Sigmoid colon (tissue), 7 donors: Measurements from ENCODE around the gene TRIM2. TPM values are rescaled to one million over a fixed set of nuclear protein-coding genes. Genes with fewer than 3 reads are reported as not detected.

Source experiments
- DNase-seq: peaks from one replicate; pipeline ENCODE4 v3.0.0-alpha.2; 2019
- H3K27ac ChIP-seq, 4 donors: fragments of 200-600 bp; sonication (generic); one replicate each; pipeline ENCODE4 v1.5.1; 2016 to 2019; ENCODE audit warnings: mild to moderate bottlenecking in 1 of 4
- H3K27me3 ChIP-seq, 3 donors: fragments of 200-600 bp; sonication (generic); one replicate each; pipeline ENCODE4 v1.5.1; 2019; ENCODE audit warnings: mild to moderate bottlenecking in 1 of 3
- H3K36me3 ChIP-seq, 4 donors: fragments of 200-600 bp; sonication (generic); one replicate each; pipeline ENCODE4 v1.5.1; 2016 to 2019
- H3K4me1 ChIP-seq, 4 donors: fragments of 200-600 bp; sonication (generic); one replicate each; pipeline ENCODE4 v1.5.1; 2017 to 2019
- H3K4me3 ChIP-seq, 4 donors: fragments of 200-600 bp; sonication (generic); one replicate each; pipeline ENCODE4 v1.5.1; 2017 to 2019; ENCODE audit warnings: mild to moderate bottlenecking in 2 of 4, moderate library complexity in 1 of 4
- H3K9me3 ChIP-seq, 4 donors: fragments of 200-600 bp in 3 of 4; sonication (generic) in 3 of 4; one replicate each; pipeline versions ENCODE4 v1.5.1 to v1.6.1; 2013 to 2019
- EP300 ChIP-seq, 4 donors: sonication (generic); formaldehyde crosslinking; IDR thresholded peaks; one replicate each; pipeline ENCODE4 v1.6.1; 2017; ENCODE audit warnings: antibody characterized with exemption in 4 of 4
- POLR2A ChIP-seq, 2 donors: fragments of 450-650 bp; IDR thresholded peaks; one replicate each; pipeline ENCODE4 v1.6.1; 2016; ENCODE audit warnings: antibody characterized with exemption in 2 of 2, mild to moderate bottlenecking in 2 of 2, moderate library complexity in 2 of 2
- POLR2AphosphoS5 ChIP-seq, 4 donors: sonication (generic); formaldehyde crosslinking; IDR thresholded peaks; one replicate each; pipeline ENCODE4 v1.6.1; 2017; ENCODE audit warnings: antibody characterized with exemption in 4 of 4
- WGBS, 2 donors: extraction: QIAGEN DNeasy Blood & Tissue Kit; methylation state at CpG; one replicate each; pipeline ENCODE4 v1.1.7; 2013; 5-methylcytosine and 5-hydroxymethylcytosine counted together
- intact Hi-C: fragments of 100-400 bp; cut with DNase I; formaldehyde crosslinking; loops from one replicate; pipeline ENCODE4 v1.15.1; 2023
- polyA plus RNA-seq, 3 donors: library from polyadenylated mRNA; stranded (reverse); fragments of 200-250 nt; gene quantifications; one replicate each; pipeline ENCODE4 v1.2.3, GENCODE V29; 2013
- total RNA-seq, 4 donors: library from RNA; depleted of rRNA; stranded (reverse); fragments of >200 nt; gene quantifications; one replicate each; pipeline ENCODE4 v1.1.0, GENCODE V29; 2016
- TF ChIP-seq, protein P1 (sequence below), 4 experiments: fragments of 450-650 bp in 3 of 4; fragments of 200-600 bp in 1 of 4; IDR thresholded peaks; one replicate each; pipeline ENCODE4 v1.5.1; 2016 to 2019; ENCODE audit warnings: antibody characterized with exemption in 4 of 4, mild to moderate bottlenecking in 3 of 4, moderate library complexity in 2 of 4
- donor health status: healthy with polysubstance abuse.
- donor health status: Bipolar disorder and iron deficiency.
- donor health status: healthy.

The TRIM2 gene
- total and polyA plus RNA-seq, 7 donors: 19.8 to 51.7 (median 31.6) TPM

DNA sequence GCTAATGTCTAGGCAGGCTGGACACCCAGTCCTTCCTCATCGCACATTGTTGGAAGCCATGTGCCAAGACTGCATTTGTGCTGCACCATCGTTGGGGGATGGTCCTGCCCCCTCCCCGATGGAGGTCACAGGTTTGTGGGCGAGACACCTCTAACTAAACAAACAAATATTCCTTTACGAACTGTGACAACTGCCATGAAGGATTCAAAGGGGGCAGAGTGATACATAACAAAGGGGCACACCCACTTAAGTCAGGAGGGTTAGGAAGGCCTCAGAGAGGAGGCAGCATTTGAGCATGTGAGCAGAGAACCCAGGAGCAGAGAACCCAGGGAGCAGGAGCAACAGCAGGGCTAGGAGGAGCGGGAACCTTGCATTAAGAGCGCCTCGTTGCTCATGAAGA lies 37.1 kb downstream of the TRIM2 start:
- H3K27me3 ChIP-seq: no peaks in the 10 kb centered on the region
- H3K27ac ChIP-seq: peak overlapping the region in 3 of 4 donors; percentile 17 to 52 (median 28)
- TF ChIP-seq POLR2AphosphoS5 (IDR thresholded peaks at IDR 0.05) (no peak), EP300 (IDR thresholded peaks at IDR 0.05) (no peak), POLR2A (IDR thresholded peaks at IDR 0.05) (no peak)
- TF ChIP-seq, protein P1, sequence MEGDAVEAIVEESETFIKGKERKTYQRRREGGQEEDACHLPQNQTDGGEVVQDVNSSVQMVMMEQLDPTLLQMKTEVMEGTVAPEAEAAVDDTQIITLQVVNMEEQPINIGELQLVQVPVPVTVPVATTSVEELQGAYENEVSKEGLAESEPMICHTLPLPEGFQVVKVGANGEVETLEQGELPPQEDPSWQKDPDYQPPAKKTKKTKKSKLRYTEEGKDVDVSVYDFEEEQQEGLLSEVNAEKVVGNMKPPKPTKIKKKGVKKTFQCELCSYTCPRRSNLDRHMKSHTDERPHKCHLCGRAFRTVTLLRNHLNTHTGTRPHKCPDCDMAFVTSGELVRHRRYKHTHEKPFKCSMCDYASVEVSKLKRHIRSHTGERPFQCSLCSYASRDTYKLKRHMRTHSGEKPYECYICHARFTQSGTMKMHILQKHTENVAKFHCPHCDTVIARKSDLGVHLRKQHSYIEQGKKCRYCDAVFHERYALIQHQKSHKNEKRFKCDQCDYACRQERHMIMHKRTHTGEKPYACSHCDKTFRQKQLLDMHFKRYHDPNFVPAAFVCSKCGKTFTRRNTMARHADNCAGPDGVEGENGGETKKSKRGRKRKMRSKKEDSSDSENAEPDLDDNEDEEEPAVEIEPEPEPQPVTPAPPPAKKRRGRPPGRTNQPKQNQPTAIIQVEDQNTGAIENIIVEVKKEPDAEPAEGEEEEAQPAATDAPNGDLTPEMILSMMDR (IDR thresholded peaks at IDR 0.05): no peak
- DNase-seq: no peak
- peaks cover 0 to 20% (median 15%) of the 10 kb centered on the region in 4 donors for H3K4me1 ChIP-seq
- WGBS, 2 donors: 54 to 80% methylated on average over 8 of the region's 8 CpGs
- no peak overlapping the region for H3K4me3 ChIP-seq
- H3K36me3 ChIP-seq: peaks cover 0 to 12% (median 0%) of the 10 kb centered on the region in 4 donors
- H3K9me3 ChIP-seq: no peaks in the 10 kb centered on the region
- intact Hi-C loops: no loop called here

DNA sequence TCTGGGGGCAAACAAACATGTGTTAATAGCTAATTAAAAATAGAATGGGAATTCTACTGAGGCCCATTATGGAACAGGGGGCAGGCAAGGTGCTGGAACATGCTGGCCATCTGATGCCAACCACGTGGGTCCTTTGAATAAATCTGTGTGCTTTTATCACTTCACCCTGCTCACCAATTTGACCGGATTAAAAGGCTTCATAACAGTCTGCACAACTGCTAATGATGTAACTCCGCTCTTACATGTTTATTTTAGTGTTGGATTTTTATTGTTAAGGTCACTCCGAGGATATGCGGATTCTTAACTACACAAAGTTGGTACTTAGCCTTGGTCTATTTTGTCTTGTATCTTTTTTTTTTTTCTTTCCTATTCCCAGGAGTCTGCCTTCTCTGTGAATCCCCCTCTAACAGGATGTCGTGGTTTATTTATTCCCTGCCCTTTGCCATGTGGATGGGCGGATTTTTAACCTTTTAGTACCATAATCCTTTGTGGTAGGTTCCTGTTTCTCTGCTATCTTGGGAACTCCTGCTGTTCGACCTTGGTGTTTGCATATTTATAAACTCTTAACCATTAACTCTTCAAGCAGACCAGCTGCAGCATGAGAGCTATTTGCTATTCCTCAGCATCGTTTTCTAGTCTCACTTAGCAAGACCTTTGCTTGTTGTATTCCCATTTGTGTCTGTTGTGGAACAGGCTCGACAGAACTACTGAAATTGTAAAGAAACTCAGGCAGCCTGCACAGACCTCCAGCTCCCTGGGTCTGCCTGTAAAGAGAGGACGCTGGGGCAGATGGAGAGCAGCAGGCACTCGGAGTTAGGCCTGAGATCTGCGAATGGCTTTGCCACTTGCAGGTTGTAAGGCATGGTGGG lies 38.0 kb downstream of the TRIM2 start:
- H3K27me3 ChIP-seq: no peaks in the 10 kb centered on the region
- intact Hi-C loops: no loop called here
- peak overlapping the region in 3 of 4 donors; percentile 17 to 52 (median 28) for H3K27ac ChIP-seq
- no peak for DNase-seq
- no peaks in the 10 kb centered on the region for H3K9me3 ChIP-seq
- peaks cover 0 to 20% (median 15%) of the 10 kb centered on the region in 4 donors for H3K4me1 ChIP-seq
- TF ChIP-seq, protein P1 (IDR thresholded peaks at IDR 0.05): no peak
- TF ChIP-seq POLR2AphosphoS5 (IDR thresholded peaks at IDR 0.05) (peak in 1 of 4 donors; percentile 10), EP300 (IDR thresholded peaks at IDR 0.05) (no peak)
- 14 to 51% methylated on average over 13 of the region's 13 CpGs for WGBS, 2 donors
- H3K36me3 ChIP-seq: peaks cover 0 to 12% (median 0%) of the 10 kb centered on the region in 4 donors
- no peak overlapping the region for H3K4me3 ChIP-seq

DNA sequence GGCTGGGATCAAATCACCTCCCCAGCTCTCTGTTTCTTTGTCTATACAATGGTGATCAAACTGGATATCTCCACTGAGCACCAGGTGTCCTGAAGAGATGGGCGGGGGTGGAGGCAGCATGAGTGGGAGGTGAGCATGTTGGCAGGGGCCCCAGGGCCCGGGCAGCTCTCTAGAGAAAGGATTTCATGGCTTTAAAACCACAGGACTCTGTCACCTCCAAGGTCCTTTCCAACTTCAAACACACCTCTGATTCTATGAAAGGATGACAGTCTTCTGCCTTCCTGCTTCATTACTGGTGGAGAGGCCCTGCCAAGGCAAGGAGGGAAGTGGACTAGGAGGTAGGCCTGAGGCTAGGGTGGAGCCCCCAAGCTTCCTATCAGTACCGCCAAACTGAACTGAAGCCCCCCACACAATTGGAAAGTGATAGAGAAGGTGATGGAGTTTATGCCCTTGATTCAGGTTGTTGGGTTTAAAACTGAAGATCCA lies 38.6 kb downstream of the TRIM2 start:
- H3K9me3 ChIP-seq: no peaks in the 10 kb centered on the region
- TF ChIP-seq POLR2A (IDR thresholded peaks at IDR 0.05) (no peak), POLR2AphosphoS5 (IDR thresholded peaks at IDR 0.05) (no peak), EP300 (IDR thresholded peaks at IDR 0.05) (no peak)
- TF ChIP-seq, protein P1 (IDR thresholded peaks at IDR 0.05): no peak
- WGBS, 2 donors: 24 to 67% methylated on average over 3 of the region's 3 CpGs
- intact Hi-C loops: no loop called here
- H3K36me3 ChIP-seq: peaks cover 0 to 12% (median 0%) of the 10 kb centered on the region in 4 donors
- no peak for DNase-seq
- peak overlapping the region in 2 of 4 donors; percentile 28 to 52 for H3K27ac ChIP-seq
- H3K4me3 ChIP-seq: no peak overlapping the region
- H3K27me3 ChIP-seq: no peaks in the 10 kb centered on the region
- H3K4me1 ChIP-seq: peaks cover 0 to 20% (median 15%) of the 10 kb centered on the region in 4 donors

GRCh38 chr4:153243468-153243867 lies 39.2 kb downstream of the TRIM2 start:
- intact Hi-C loops: no loop called here
- Histone ChIP-seq H3K9me3 (no peaks in the 10 kb centered on the region), H3K27me3 (no peaks in the 10 kb centered on the region), H3K4me1 (peaks cover 0 to 23% (median 19%) of the 10 kb centered on the region in 4 donors), H3K36me3 (peaks cover 0 to 12% (median 0%) of the 10 kb centered on the region in 4 donors), H3K27ac (no peak overlapping the region), H3K4me3 (no peak overlapping the region)
- no peak for DNase-seq
- TF ChIP-seq EP300 (IDR thresholded peaks at IDR 0.05) (no peak), POLR2AphosphoS5 (IDR thresholded peaks at IDR 0.05) (no peak), POLR2A (IDR thresholded peaks at IDR 0.05) (no peak)
- TF ChIP-seq, protein P1 (IDR thresholded peaks at IDR 0.05): no peak
